H1 (cell line): ENCODE measurements around the gene RNF152. TPM values are rescaled to one million over a fixed set of nuclear protein-coding genes. Genes with fewer than 3 reads are reported as not detected.

ENCODE experiments used
- CTCF ChIA-PET: fragments of 300-600 bp; sonication (Branson Sonifier 250); formaldehyde crosslinking; loops from one replicate; lab custom pipeline; 2021; ENCODE audit not compliant: partially characterized antibody; lab: Charles Lee
- POLR2A ChIA-PET: fragments of 300-600 bp; sonication (Branson Sonifier 250); formaldehyde crosslinking; loops from one replicate; lab custom pipeline; 2021; ENCODE audit warnings: inconsistent platforms; ENCODE audit not compliant: partially characterized antibody; lab: Charles Lee
- DNase-seq, 2 experiments: peaks; one replicate each; pipeline versions ENCODE4 v3.0.0 to v3.0.0-alpha.2; 2010 to 2022; ENCODE audit warnings: low spot score in 2 of 2, low read depth in 1 of 2, mixed read lengths in 1 of 2
- FAIRE-seq: peaks from 2 replicates; lab custom pipeline; 2011; peaks lifted over from hg19 to GRCh38; lab: Jason Lieb, UNC
- H2AFZ ChIP-seq: 2 replicates; pipeline ENCODE4 v1.8.1; 2012; ENCODE audit warnings: low read length, inconsistent platforms
- H2AK5ac ChIP-seq: 2 replicates; pipeline ENCODE4 v1.6.1; 2013; ENCODE audit warnings: low read depth, low read length
- H2BK120ac ChIP-seq: replicated peaks from 2 replicates; pipeline ENCODE3; 2013; ENCODE audit warnings: low read depth, low read length, inconsistent platforms
- H2BK12ac ChIP-seq: 2 replicates; pipeline ENCODE4 v1.6.1; 2013; ENCODE audit warnings: low read depth, low read length
- H2BK15ac ChIP-seq: 2 replicates; pipeline ENCODE4 v1.6.1; 2013; ENCODE audit warnings: low read length
- H2BK20ac ChIP-seq: 2 replicates; pipeline ENCODE4 v1.6.1; 2013; ENCODE audit warnings: low read length
- H2BK5ac ChIP-seq: 2 replicates; pipeline ENCODE4 v1.6.1; 2013; ENCODE audit warnings: low read depth, low read length
- H3K14ac ChIP-seq: 2 replicates; pipeline ENCODE4 v1.6.1; 2013; ENCODE audit warnings: inconsistent platforms; ENCODE audit not compliant: insufficient read length
- H3K18ac ChIP-seq: 2 replicates; pipeline ENCODE4 v1.6.1; 2013; ENCODE audit warnings: low read length; ENCODE audit errors: extremely low read depth
- H3K23ac ChIP-seq: 2 replicates; pipeline ENCODE4 v1.6.1; 2013; ENCODE audit warnings: inconsistent platforms; ENCODE audit not compliant: insufficient read length
- H3K23me2 ChIP-seq: 2 replicates; pipeline ENCODE4 v1.6.1; 2013; ENCODE audit warnings: low read depth, low read length
- H3K27ac ChIP-seq: 2 replicates; pipeline ENCODE4 v1.6.1; 2011; ENCODE audit warnings: low read depth, low read length, inconsistent platforms
- H3K27me3 ChIP-seq, 4 experiments: replicated peaks in 1 of 4; 1 replicate in 1 of 4; 2 replicates in 3 of 4; pipeline versions ENCODE4 v1.6.1 to v1.8.1; 2011 to 2013; ENCODE audit warnings: low read length in 3 of 4, mild to moderate bottlenecking in 3 of 4, inconsistent platforms in 2 of 4, mixed read lengths in 2 of 4, moderate library complexity in 1 of 4; ENCODE audit not compliant: control insufficient read depth in 3 of 4, insufficient read depth in 3 of 4; ENCODE audit errors: extremely low read depth in 1 of 4
- H3K36me3 ChIP-seq, 4 experiments: 2 replicates each; pipeline versions ENCODE4 v1.6.1 to v1.8.1; 2011 to 2013; ENCODE audit warnings: mild to moderate bottlenecking in 4 of 4, low read length in 3 of 4, moderate library complexity in 2 of 4, control low read depth in 1 of 4, inconsistent platforms in 1 of 4; ENCODE audit not compliant: insufficient read depth in 4 of 4, control insufficient read depth in 2 of 4
- H3K4ac ChIP-seq: replicated peaks from 2 replicates; pipeline ENCODE3; 2013; ENCODE audit warnings: low read length, low read depth, mixed read lengths, inconsistent platforms; ENCODE audit not compliant: insufficient read length
- H3K4me1 ChIP-seq, 4 experiments: replicated peaks in 1 of 4; 1 replicate in 1 of 4; 2 replicates in 3 of 4; pipeline versions ENCODE4 v1.6.1 to v1.8.1; 2011 to 2013; ENCODE audit warnings: low read length in 3 of 4, inconsistent platforms in 2 of 4, mixed read lengths in 1 of 4; ENCODE audit not compliant: insufficient read depth in 4 of 4, control insufficient read depth in 3 of 4
- H3K4me2 ChIP-seq, 2 experiments: 2 replicates each; pipeline versions ENCODE4 v1.6.1 to v1.8.1; 2011 to 2013; ENCODE audit warnings: low read depth in 2 of 2, low read length in 2 of 2, control low read depth in 1 of 2, inconsistent platforms in 1 of 2, mild to moderate bottlenecking in 1 of 2; ENCODE audit not compliant: insufficient read depth in 1 of 2
- H3K4me3 ChIP-seq, 4 experiments: fragments of 200-600, 300-600 bp in 1 of 4; sonication (generic), shearing (Covaris generic), sonication (Bioruptor Twin) in 1 of 4; 2 replicates each; pipeline versions ENCODE4 v1.5.1 to v1.8.1; 2011 to 2016; ENCODE audit warnings: low read length in 4 of 4, low read depth in 3 of 4, control low read depth in 2 of 4, inconsistent platforms in 2 of 4, mild to moderate bottlenecking in 2 of 4, mixed read lengths in 1 of 4, moderate library complexity in 1 of 4; ENCODE audit not compliant: insufficient read depth in 2 of 4; ENCODE audit errors: extremely low read depth in 1 of 4
- H3K56ac ChIP-seq: replicated peaks from 2 replicates; pipeline ENCODE3; 2013; ENCODE audit warnings: low read depth, mild to moderate bottlenecking, mixed read lengths, low read length, inconsistent platforms; ENCODE audit not compliant: insufficient read length
- H3K79me1 ChIP-seq: 2 replicates; pipeline ENCODE4 v1.6.1; 2013; ENCODE audit warnings: low read depth, low read length, control low read depth
- H3K79me2 ChIP-seq, 2 experiments: 2 replicates each; pipeline versions ENCODE4 v1.6.1 to v1.8.1; 2012 to 2013; ENCODE audit warnings: low read length in 2 of 2, mild to moderate bottlenecking in 2 of 2, inconsistent platforms in 1 of 2; ENCODE audit not compliant: insufficient read depth in 2 of 2, control insufficient read depth in 1 of 2
- H3K9ac ChIP-seq, 4 experiments: replicated peaks in 1 of 4; 1 replicate in 1 of 4; 2 replicates in 3 of 4; pipeline versions ENCODE4 v1.6.1 to v1.8.1; 2011 to 2013; ENCODE audit warnings: low read depth in 3 of 4, low read length in 3 of 4, control low read depth in 2 of 4, mild to moderate bottlenecking in 2 of 4, moderate library complexity in 2 of 4, inconsistent platforms in 1 of 4; ENCODE audit errors: extremely low read depth in 1 of 4
- H3K9me3 ChIP-seq, 2 experiments: 2 replicates each; pipeline versions ENCODE4 v1.6.1 to v1.8.1; 2012 to 2013; ENCODE audit warnings: mild to moderate bottlenecking in 2 of 2, moderate library complexity in 2 of 2, control low read depth in 1 of 2, inconsistent platforms in 1 of 2, low read depth in 1 of 2, low read length in 1 of 2, mixed read lengths in 1 of 2; ENCODE audit not compliant: insufficient read depth in 2 of 2
- H4K20me1 ChIP-seq, 2 experiments: replicated peaks in 1 of 2; 2 replicates each; pipeline versions ENCODE3 to v1.8.1; 2011 to 2013; ENCODE audit warnings: inconsistent platforms in 2 of 2, low read length in 2 of 2, mild to moderate bottlenecking in 1 of 2; ENCODE audit not compliant: insufficient read depth in 2 of 2, control insufficient read depth in 1 of 2
- H4K5ac ChIP-seq: 2 replicates; pipeline ENCODE4 v1.6.1; 2013; ENCODE audit warnings: low read length, low read depth, mixed read lengths, inconsistent platforms; ENCODE audit not compliant: insufficient read length
- H4K8ac ChIP-seq: 2 replicates; pipeline ENCODE4 v1.8.0; 2013; ENCODE audit warnings: mild to moderate bottlenecking, moderate library complexity, low read length, inconsistent platforms; ENCODE audit not compliant: insufficient read depth; ENCODE audit errors: extremely low read depth
- H4K91ac ChIP-seq: replicated peaks from 2 replicates; pipeline ENCODE3; 2013; ENCODE audit warnings: low read length, mixed read lengths, inconsistent platforms; ENCODE audit not compliant: insufficient read length
- ATF3 ChIP-seq: IDR thresholded peaks from 2 replicates; pipeline ENCODE4 v1.6.1; 2011; ENCODE audit warnings: low read depth, mild to moderate bottlenecking, low read length; ENCODE audit not compliant: insufficient read depth
- FOSL1 ChIP-seq: IDR thresholded peaks from 2 replicates; pipeline ENCODE4 v1.6.1; 2011; ENCODE audit warnings: mild to moderate bottlenecking, low read depth, low read length, moderate library complexity; ENCODE audit not compliant: insufficient read depth
- GTF2F1 ChIP-seq: IDR thresholded peaks from 2 replicates; pipeline ENCODE4 v1.6.1; 2012; ENCODE audit warnings: low read depth, low read length, improper control_type of control experiment, borderline replicate concordance
- HDAC2 ChIP-seq, 2 experiments: fragments of 300-600 bp in 1 of 2; sonication (generic) in 1 of 2; IDR thresholded peaks; 2 replicates each; pipeline ENCODE4 v1.6.1; 2011 to 2012; ENCODE audit warnings: low read depth in 2 of 2, low read length in 2 of 2, mild to moderate bottlenecking in 2 of 2, moderate library complexity in 2 of 2, borderline replicate concordance in 1 of 2, inconsistent platforms in 1 of 2
- PHF8 ChIP-seq: fragments of 200-600 bp; sonication (generic); conservative IDR thresholded peaks from 2 replicates; pipeline ENCODE4 v1.7.1; 2012; ENCODE audit warnings: low read depth, mild to moderate bottlenecking, inconsistent platforms, low read length, moderate library complexity
- POU5F1 ChIP-seq: IDR thresholded peaks from 2 replicates; pipeline ENCODE4 v1.6.1; 2011; ENCODE audit warnings: low read depth, mild to moderate bottlenecking, low read length, moderate library complexity
- RFX5 ChIP-seq: IDR thresholded peaks from 2 replicates; pipeline ENCODE4 v1.6.1; 2011; ENCODE audit warnings: low read depth, low read length, improper control_type of control experiment, borderline replicate concordance
- SP2 ChIP-seq: IDR thresholded peaks from 2 replicates; pipeline ENCODE4 v1.6.1; 2012; ENCODE audit warnings: mild to moderate bottlenecking, low read length, inconsistent platforms
- SRF ChIP-seq: IDR thresholded peaks from 2 replicates; pipeline ENCODE4 v1.6.1; 2011; ENCODE audit warnings: mild to moderate bottlenecking, low read depth, low read length, moderate library complexity
- TEAD4 ChIP-seq: IDR thresholded peaks from 2 replicates; pipeline ENCODE4 v1.6.1; 2012; ENCODE audit warnings: low read depth, low read length, inconsistent platforms, mixed read lengths
- ZNF274 ChIP-seq: IDR thresholded peaks from 2 replicates; pipeline ENCODE4 v1.7.0; 2012; ENCODE audit warnings: low read length, borderline replicate concordance; ENCODE audit errors: extremely low read depth
- WGBS, 2 experiments: shearing (Covaris generic) in 1 of 2; methylation state at CpG; one replicate each; pipeline versions ENCODE4 v1.1.6 to v1.1.7; 2013 to 2015; ENCODE audit warnings: low lambda C conversion rate in 2 of 2, mixed read lengths in 2 of 2, inconsistent platforms in 1 of 2, low coverage in 1 of 2, missing lambda C conversion rate in 1 of 2; ENCODE audit not compliant: insufficient replicate concordance in 2 of 2, insufficient coverage in 1 of 2, insufficient read length in 1 of 2; ENCODE audit errors: extremely low coverage in 1 of 2, missing lambda C conversion rate in 1 of 2; 5-methylcytosine and 5-hydroxymethylcytosine counted together
- polyA plus RNA-seq, 7 experiments: library from polyadenylated mRNA; depleted of rRNA in 3 of 7; stranded (reverse) in 5 of 7; unstranded in 2 of 7; fragments of >200 nt in 5 of 7; fragments of 200-250 nt in 2 of 7; gene quantifications; 1 replicate in 5 of 7; 2 replicates in 1 of 7; 4 replicates in 1 of 7; pipeline versions ENCODE4 v1.2.1 to v1.2.3, GENCODE V29; 2011 to 2013; ENCODE audit warnings: missing spikeins in 2 of 7, mixed read lengths in 2 of 7
- total RNA-seq: library from RNA; stranded (reverse); fragmentation: NEBNext Ultra II Directional; extraction: Animal tissue kit (Norgen Biotek cat#: 25700); gene quantifications from 2 replicates; pipeline ENCODE4 v1.2.1, GENCODE V29; 2021
- TF ChIP-seq, protein P1 (sequence below): IDR thresholded peaks from 2 replicates; pipeline ENCODE4 v1.6.1; 2011; ENCODE audit warnings: low read length, improper control_type of control experiment

The RNF152 gene
- total and polyA plus RNA-seq, 2 of the 8 experiments (the other 6 are each of a cell fraction or from before 2014, with no cell fraction given), result 1.1 to 2.7 TPM

GRCh38 chr18:61891894-61892293 is 913 bp downstream of the RNF152 start:
- H3K79me2 ChIP-seq, result no peaks in the 10 kb centered on the region
- POLR2A ChIA-PET, result no interaction called here
- TF ChIP-seq, protein P1, sequence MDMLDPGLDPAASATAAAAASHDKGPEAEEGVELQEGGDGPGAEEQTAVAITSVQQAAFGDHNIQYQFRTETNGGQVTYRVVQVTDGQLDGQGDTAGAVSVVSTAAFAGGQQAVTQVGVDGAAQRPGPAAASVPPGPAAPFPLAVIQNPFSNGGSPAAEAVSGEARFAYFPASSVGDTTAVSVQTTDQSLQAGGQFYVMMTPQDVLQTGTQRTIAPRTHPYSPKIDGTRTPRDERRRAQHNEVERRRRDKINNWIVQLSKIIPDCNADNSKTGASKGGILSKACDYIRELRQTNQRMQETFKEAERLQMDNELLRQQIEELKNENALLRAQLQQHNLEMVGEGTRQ, result no peak
- TF ChIP-seq HDAC2 (IDR thresholded peaks at IDR 0.05; ENCODE audit: borderline replicate concordance in 1 of 2, low read depth in 2 of 2, low read length in 2 of 2) (no peak), TEAD4 (no peak), POU5F1 (no peak), SRF (no peak), RFX5 (no peak), SP2 (no peak), PHF8 (no peak), ZNF274 (no peak), GTF2F1 (no peak), FOSL1 (no peak), ATF3 (no peak)

More at GRCh38 chr18:61891894-61892293, 913 bp downstream of the RNF152 start:
- Histone ChIP-seq H4K20me1 (peaks cover 3 to 4% of the 10 kb centered on the region in 2 experiments), H3K56ac (no peak overlapping the region), H2BK15ac (no peak overlapping the region), H3K18ac (no peak overlapping the region), H3K4me2 (peak overlapping the region in 1 of 2 experiments; percentile 87; a peak in 1 of 4 replicates), H3K27me3 (peaks cover 12 to 30% (median 23%) of the 10 kb centered on the region in 4 experiments), H2BK5ac (no peak overlapping the region), H2BK120ac (no peak overlapping the region), H3K79me1 (no peaks in the 10 kb centered on the region), H2AK5ac (no peak overlapping the region), H4K8ac (no peak overlapping the region), H3K23me2 (peaks cover 13% of the 10 kb centered on the region; the same call in 1 of the 2 replicates), H3K27ac (no peak overlapping the region), H3K9ac (no peak overlapping the region), H4K5ac (no peak overlapping the region), H2BK20ac (no peak overlapping the region), H3K4me3 (no peak overlapping the region), H3K23ac (no peak overlapping the region), H2BK12ac (no peak overlapping the region), H4K91ac (no peak overlapping the region), H2AFZ (no peak overlapping the region), H3K4me1 (peaks cover 0 to 5% (median 3%) of the 10 kb centered on the region in 4 experiments; a peak in 5 of 7 replicates), H3K4ac (no peak overlapping the region), H3K14ac (no peak overlapping the region), H3K9me3 (no peaks in the 10 kb centered on the region), H3K36me3 (no peaks in the 10 kb centered on the region)
- CTCF ChIA-PET, result interaction anchor here (1.3 kb wide), 1 partner anchor 241 kb away, joined by 3 read pairs; no protein-coding TSS in a partner anchor
- no peak for DNase-seq
- WGBS, 2 experiments, result 66% methylated on average over 4 of the region's 4 CpGs; no CpG with 5 or more reads in 1 of the 2 experiments
- FAIRE-seq, result no peak
